HG03469 (cell line): ENCODE data around the gene SGPP1.
A peak's percentile ranks its signal among the peaks of the same experiment; 100 is the strongest.
"Not testable (repeated sequence)": the region's sequence is repeated elsewhere in the genome, so short reads cannot be mapped to it uniquely, and the experiment has no call there.

ENCODE experiments used
- ATAC-seq: cut with Tn5 transposase; IDR thresholded peaks from one replicate; pipeline ENCODE4 v1.9.1; 2021; ENCODE audit warnings: mild to moderate bottlenecking, moderate library complexity, moderate number of reproducible peaks; ENCODE audit not compliant: unreplicated experiment

The SGPP1 gene

GRCh38 chr14:63673886-63674497, 53.9 kb downstream of the SGPP1 start:
- no peak for ATAC-seq

- no peak for ATAC-seq
Measured at GRCh38 chr14:63673255-63673654, 54.6 kb downstream of the SGPP1 start.

GRCh38 chr14:63672417-63673180, 55.3 kb downstream of the SGPP1 start:
- no peak for ATAC-seq

- no peak for ATAC-seq
Measured at GRCh38 chr14:63671987-63672386, 55.9 kb downstream of the SGPP1 start.

GRCh38 chr14:63670692-63671091, 57.2 kb downstream of the SGPP1 start:
- no peak for ATAC-seq

- no peak for ATAC-seq
Measured at GRCh38 chr14:63666335-63666734, 61.5 kb downstream of the SGPP1 start.

- ATAC-seq: no peak
Measured at GRCh38 chr14:63663428-63664341, 64.2 kb downstream of the SGPP1 start.

GRCh38 chr14:63662776-63663175, 65.1 kb downstream of the SGPP1 start:
- no peak for ATAC-seq

GRCh38 chr14:63661881-63662280, 66.0 kb downstream of the SGPP1 start:
- not testable (repeated sequence) for ATAC-seq

GRCh38 chr14:63659726-63660125, 68.1 kb downstream of the SGPP1 start:
- ATAC-seq: no peak

- no peak for ATAC-seq
Measured at GRCh38 chr14:63656194-63656593, 71.7 kb downstream of the SGPP1 start.

GRCh38 chr14:63654936-63655335, 72.9 kb downstream of the SGPP1 start:
- ATAC-seq: no peak

- ATAC-seq: no peak
Measured at GRCh38 chr14:63654346-63654745, 73.5 kb downstream of the SGPP1 start.

- ATAC-seq: no peak
Measured at GRCh38 chr14:63652406-63652805, 75.5 kb downstream of the SGPP1 start.

GRCh38 chr14:63650256-63650952, 77.5 kb downstream of the SGPP1 start:
- no peak for ATAC-seq

GRCh38 chr14:63647696-63648410, 80.0 kb downstream of the SGPP1 start:
- peak; percentile 55 for ATAC-seq

- ATAC-seq: no peak
Measured at GRCh38 chr14:63644741-63645140, 83.1 kb downstream of the SGPP1 start.

GRCh38 chr14:63642656-63643382, 85.0 kb downstream of the SGPP1 start:
- ATAC-seq: no peak

- peak; percentile 51 for ATAC-seq
Measured at GRCh38 chr14:63642229-63642611, 85.6 kb downstream of the SGPP1 start.
